Psoas muscle (tissue), 8 donors: ENCODE measurements around the gene SEMA6D. TPM values are rescaled to one million over a fixed set of nuclear protein-coding genes. Genes with fewer than 3 reads are reported as not detected.

ENCODE experiments used
- ATAC-seq, 4 donors: fragments of 200-7000 bp; cut with Tn5 transposase; one replicate each; pipeline ENCODE4 v1.9.1; 2020; ENCODE audit warnings: moderate library complexity in 3 of 4, mild to moderate bottlenecking in 2 of 4
- DNase-seq, 2 donors: peaks; one replicate each; pipeline ENCODE4 v3.0.0-alpha.2; 2020
- H3K27ac ChIP-seq: fragments of 200-600 bp; one replicate; pipeline ENCODE4 v1.8.0; 2022
- H3K27me3 ChIP-seq, 3 donors: fragments of 200-600 bp in 1 of 3; one replicate each; pipeline versions ENCODE4 v1.6.1 to v1.8.0; 2013 to 2022; ENCODE audit warnings: low read length in 2 of 3, mild to moderate bottlenecking in 2 of 3, moderate library complexity in 1 of 3; ENCODE audit not compliant: insufficient read depth in 3 of 3
- H3K36me3 ChIP-seq, 2 donors: fragments of 200-600 bp in 1 of 2; one replicate each; pipeline versions ENCODE4 v1.6.1 to v1.8.0; 2013 to 2022; ENCODE audit warnings: low read depth in 1 of 2, mild to moderate bottlenecking in 1 of 2, moderate library complexity in 1 of 2; ENCODE audit not compliant: insufficient read depth in 1 of 2
- H3K4me1 ChIP-seq: fragments of 200-600 bp; one replicate; pipeline ENCODE4 v1.8.0; 2022
- H3K4me3 ChIP-seq: fragments of 200-600 bp; one replicate; pipeline ENCODE4 v1.8.0; 2022; ENCODE audit warnings: mild to moderate bottlenecking
- H3K9me3 ChIP-seq: fragments of 200-600 bp; one replicate; pipeline ENCODE4 v1.8.0; 2022
- WGBS, 3 donors: extraction: QIAGEN DNeasy Blood & Tissue Kit; methylation state at CpG; one replicate each; pipeline versions ENCODE4 v1.1.6 to v1.1.7; 2013; 5-methylcytosine and 5-hydroxymethylcytosine counted together
- intact Hi-C, 2 donors: fragments of 100-400 bp; cut with DNase I; formaldehyde crosslinking; loops; one replicate each; pipeline versions ENCODE4 v1.11.0 to v1.14.2; 2022
- polyA plus RNA-seq, 3 donors: library from polyadenylated mRNA; stranded (reverse); fragments of 200-250 nt; gene quantifications; one replicate each; pipeline ENCODE4 v1.2.3, GENCODE V29; 2013
- total RNA-seq, 4 donors: library from RNA; stranded (reverse); fragmentation: NEBNext Ultra II Directional in 2 of 4; extraction: Animal tissue kit (Norgen Biotek cat#: 25700) in 2 of 4; gene quantifications; one replicate each; pipeline versions ENCODE4 v1.2.1 to v1.2.4, GENCODE V29; 2021 to 2023
- TF ChIP-seq, protein P1 (sequence below): fragments of 200-600 bp; IDR thresholded peaks from one replicate; pipeline ENCODE4 v1.8.0; 2022; ENCODE audit warnings: antibody characterized with exemption
- donor health status: healthy with polysubstance abuse.
- donor health status: DM: no; HTN: no; CAD: no; lungs with moderate emphysema.
- donor health status: Bipolar disorder and iron deficiency.
- donor health status: healthy.
- donor health status: DM: yes; HTN: yes; CAD: no.
- donor health status: DM: no; HTN: no; CAD: no.
- donor health status: DM: no; HTN: no; CAD: no.
- donor health status: DM: yes; HTN: yes; CAD: no.

Gene SEMA6D
- total and polyA plus RNA-seq, 7 donors = 1.1 to 7.4 (median 3.6) TPM

DNA sequence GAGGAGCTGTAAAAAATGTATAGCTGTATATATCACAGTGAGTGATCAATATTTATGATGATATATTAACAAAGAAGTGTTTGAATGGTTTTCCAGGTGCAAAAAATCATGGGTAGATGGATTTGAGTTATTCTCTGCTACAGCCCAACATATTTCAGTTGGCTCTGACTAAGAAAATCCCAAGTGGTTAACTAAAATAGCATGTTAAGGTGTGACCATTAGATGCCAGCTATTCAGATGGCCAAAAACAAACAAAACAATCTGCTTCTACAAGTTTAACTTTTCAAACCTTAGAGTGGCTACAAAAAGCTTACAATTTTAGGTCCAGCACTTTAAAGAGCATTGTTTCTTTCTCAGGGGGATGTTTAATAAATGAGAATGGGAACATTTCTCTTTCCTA lies 67.5 kb downstream of the SEMA6D start:
- TF ChIP-seq, protein P1, sequence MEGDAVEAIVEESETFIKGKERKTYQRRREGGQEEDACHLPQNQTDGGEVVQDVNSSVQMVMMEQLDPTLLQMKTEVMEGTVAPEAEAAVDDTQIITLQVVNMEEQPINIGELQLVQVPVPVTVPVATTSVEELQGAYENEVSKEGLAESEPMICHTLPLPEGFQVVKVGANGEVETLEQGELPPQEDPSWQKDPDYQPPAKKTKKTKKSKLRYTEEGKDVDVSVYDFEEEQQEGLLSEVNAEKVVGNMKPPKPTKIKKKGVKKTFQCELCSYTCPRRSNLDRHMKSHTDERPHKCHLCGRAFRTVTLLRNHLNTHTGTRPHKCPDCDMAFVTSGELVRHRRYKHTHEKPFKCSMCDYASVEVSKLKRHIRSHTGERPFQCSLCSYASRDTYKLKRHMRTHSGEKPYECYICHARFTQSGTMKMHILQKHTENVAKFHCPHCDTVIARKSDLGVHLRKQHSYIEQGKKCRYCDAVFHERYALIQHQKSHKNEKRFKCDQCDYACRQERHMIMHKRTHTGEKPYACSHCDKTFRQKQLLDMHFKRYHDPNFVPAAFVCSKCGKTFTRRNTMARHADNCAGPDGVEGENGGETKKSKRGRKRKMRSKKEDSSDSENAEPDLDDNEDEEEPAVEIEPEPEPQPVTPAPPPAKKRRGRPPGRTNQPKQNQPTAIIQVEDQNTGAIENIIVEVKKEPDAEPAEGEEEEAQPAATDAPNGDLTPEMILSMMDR = no peak
- H3K27ac ChIP-seq = no peak overlapping the region
- DNase-seq = no peak
- no peaks in the 10 kb centered on the region for H3K4me1 ChIP-seq
- H3K27me3 ChIP-seq = no peaks in the 10 kb centered on the region
- no peak for ATAC-seq
- H3K36me3 ChIP-seq = no peaks in the 10 kb centered on the region
- intact Hi-C loops = no loop called here
- no peak overlapping the region for H3K4me3 ChIP-seq
- H3K9me3 ChIP-seq = no peaks in the 10 kb centered on the region

DNA sequence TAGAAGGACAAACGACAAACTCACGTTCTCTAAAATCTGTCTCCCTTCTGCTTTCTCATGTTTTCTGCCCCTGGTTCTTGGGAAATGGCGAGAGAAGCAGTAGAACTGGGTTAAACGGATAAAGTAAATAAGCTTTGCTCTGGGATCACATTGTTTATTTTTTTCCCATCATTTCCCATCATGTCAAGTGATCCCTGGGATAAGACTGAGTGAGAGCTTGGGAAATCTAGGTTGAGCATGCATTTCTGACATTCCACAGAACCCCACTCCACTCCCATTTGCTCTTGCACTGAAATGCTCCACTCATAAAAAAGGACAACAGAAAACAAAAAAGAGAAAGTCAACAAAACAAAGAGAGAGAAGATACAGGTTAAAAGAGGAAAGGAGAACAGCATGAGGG lies 69.1 kb downstream of the SEMA6D start:
- no peak for DNase-seq
- intact Hi-C loops = no loop called here
- Histone ChIP-seq H3K9me3 (no peaks in the 10 kb centered on the region), H3K27ac (no peak overlapping the region), H3K4me3 (no peak overlapping the region), H3K36me3 (no peaks in the 10 kb centered on the region), H3K4me1 (no peaks in the 10 kb centered on the region), H3K27me3 (no peaks in the 10 kb centered on the region)
- ATAC-seq = no peak
- whole genome bisulfite sequencing, 3 donors = 88 to 93% (median 90%) methylated on average over 4 of the region's 4 CpGs
- TF ChIP-seq, protein P1 = no peak

DNA sequence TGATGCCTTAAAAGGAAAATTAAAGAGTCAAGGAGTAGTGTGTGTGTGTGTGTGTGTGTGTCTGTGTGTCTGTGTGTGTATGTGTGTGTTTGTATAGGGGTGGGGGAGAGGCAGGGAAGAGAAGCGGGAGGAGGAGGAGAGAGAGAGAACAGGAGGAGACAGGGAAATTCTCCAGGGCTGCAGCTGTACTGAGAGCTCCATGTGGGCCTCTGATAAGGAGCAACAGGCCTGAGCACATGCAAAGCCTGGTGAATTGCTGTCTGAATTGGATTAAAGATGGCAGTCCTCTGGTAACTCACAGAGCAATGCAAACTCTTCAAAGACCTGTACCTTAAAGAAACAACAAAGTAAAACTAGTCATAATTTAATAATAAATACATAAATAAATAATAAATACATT lies 70.6 kb downstream of the SEMA6D start:
- DNase-seq (no peak), ATAC-seq (no peak)
- H3K27ac ChIP-seq = no peak overlapping the region
- 71 to 93% (median 92%) methylated on average over 1 of the region's 1 CpG for WGBS, 3 donors
- H3K27me3 ChIP-seq = no peaks in the 10 kb centered on the region
- no peaks in the 10 kb centered on the region for H3K9me3 ChIP-seq
- intact Hi-C loops = no loop called here
- H3K36me3 ChIP-seq = no peaks in the 10 kb centered on the region
- H3K4me1 ChIP-seq = no peaks in the 10 kb centered on the region
- TF ChIP-seq, protein P1 = no peak
- H3K4me3 ChIP-seq = no peak overlapping the region

DNA sequence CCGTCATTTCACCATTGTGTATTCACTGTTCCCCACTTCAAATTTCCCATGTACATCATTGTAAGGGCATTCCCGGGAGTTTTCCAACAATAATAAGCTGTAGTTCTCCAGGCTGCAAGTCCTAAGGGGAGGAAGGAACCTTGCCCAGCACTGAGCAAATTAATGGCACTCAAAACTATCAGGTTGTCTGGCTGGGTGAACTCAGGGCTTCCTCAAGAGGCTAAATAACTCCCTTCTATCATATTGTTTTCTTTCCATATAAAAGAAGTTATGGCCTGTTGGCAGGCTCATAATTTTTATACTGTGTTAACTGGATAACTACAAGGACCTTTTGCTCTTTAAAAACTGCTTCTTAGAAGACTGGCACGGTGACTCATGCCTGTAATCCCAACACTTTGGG lies 71.4 kb downstream of the SEMA6D start:
- intact Hi-C loops = no loop called here
- no peaks in the 10 kb centered on the region for H3K27me3 ChIP-seq
- DNase-seq (no peak), ATAC-seq (no peak)
- no peak overlapping the region for H3K4me3 ChIP-seq
- TF ChIP-seq, protein P1 = no peak
- no peaks in the 10 kb centered on the region for H3K4me1 ChIP-seq
- no peaks in the 10 kb centered on the region for H3K36me3 ChIP-seq
- no peak overlapping the region for H3K27ac ChIP-seq
- no peaks in the 10 kb centered on the region for H3K9me3 ChIP-seq
- 60 to 75% (median 70%) methylated on average over 3 of the region's 3 CpGs for WGBS, 3 donors

GRCh38 chr15:47791161-47791560 lies 73.9 kb downstream of the SEMA6D start:
- no peak overlapping the region for H3K4me3 ChIP-seq
- H3K27ac ChIP-seq = no peak overlapping the region
- no peaks in the 10 kb centered on the region for H3K36me3 ChIP-seq
- intact Hi-C loops = no loop called here
- TF ChIP-seq, protein P1 = no peak
- 38 to 57% (median 44%) methylated on average over 1 of the region's 1 CpG for WGBS, 3 donors
- peaks cover 3% of the 10 kb centered on the region for H3K4me1 ChIP-seq
- no peak for DNase-seq
- no peaks in the 10 kb centered on the region for H3K27me3 ChIP-seq
- no peaks in the 10 kb centered on the region for H3K9me3 ChIP-seq
- ATAC-seq = no peak
